Breast epithelium (tissue), 4 donors: ENCODE measurements around the gene ARHGAP25. TPM values are rescaled to one million over a fixed set of nuclear protein-coding genes. Genes with fewer than 3 reads are reported as not detected.

Experiments
- DNase-seq, 2 donors: peaks; one replicate each; pipeline ENCODE4 v3.0.0-alpha.2; 2019; ENCODE audit warnings: low spot score in 2 of 2
- H3K27ac ChIP-seq, 2 donors: fragments of 200-600 bp; sonication (generic) in 1 of 2; one replicate each; pipeline ENCODE4 v1.5.1; 2016 to 2019; ENCODE audit warnings: mild to moderate bottlenecking in 1 of 2
- H3K27me3 ChIP-seq, 2 donors: fragments of 200-600 bp; sonication (generic) in 1 of 2; one replicate each; pipeline versions ENCODE4 v1.5.1 to v1.6.0; 2017 to 2019; ENCODE audit warnings: control low read depth in 1 of 2, mild to moderate bottlenecking in 1 of 2
- H3K36me3 ChIP-seq: fragments of 200-600 bp; one replicate; pipeline ENCODE4 v1.5.1; 2019
- H3K4me1 ChIP-seq, 2 donors: fragments of 200-600 bp; sonication (generic); one replicate each; pipeline ENCODE4 v1.5.1; 2016 to 2019; ENCODE audit warnings: control low read depth in 1 of 2
- H3K4me3 ChIP-seq, 3 donors: fragments of 200-600 bp; sonication (generic); 1 replicate in 2 of 3; 2 replicates in 1 of 3; pipeline ENCODE4 v1.5.1; 2016 to 2019; ENCODE audit warnings: mild to moderate bottlenecking in 3 of 3, moderate library complexity in 2 of 3
- H3K9me3 ChIP-seq, 2 donors: fragments of 200-600 bp; sonication (generic) in 1 of 2; one replicate each; pipeline ENCODE4 v1.5.1; 2016 to 2019; ENCODE audit warnings: control low read depth in 1 of 2
- CTCF ChIP-seq, 3 donors: fragments of 450-650 bp; IDR thresholded peaks; one replicate each; pipeline ENCODE4 v1.5.1; 2016 to 2017; ENCODE audit warnings: antibody characterized with exemption in 3 of 3, mild to moderate bottlenecking in 3 of 3, moderate library complexity in 3 of 3
- POLR2A ChIP-seq: fragments of 450-650 bp; IDR thresholded peaks from one replicate; pipeline ENCODE4 v1.6.1; 2016; ENCODE audit warnings: antibody characterized with exemption, mild to moderate bottlenecking, moderate library complexity
- POLR2AphosphoS5 ChIP-seq, 3 donors: sonication (generic); formaldehyde crosslinking; IDR thresholded peaks; one replicate each; pipeline ENCODE4 v1.6.1; 2017; ENCODE audit warnings: antibody characterized with exemption in 3 of 3
- intact Hi-C: fragments of 100-400 bp; cut with DNase I; formaldehyde crosslinking; loops from one replicate; pipeline ENCODE4 v1.15.1; 2023; ENCODE audit warnings: low total_unique reads
- total RNA-seq, 3 donors: library from RNA; depleted of rRNA; stranded (reverse); fragments of >200 nt; gene quantifications; one replicate each; pipeline ENCODE4 v1.1.0, GENCODE V29; 2016

Gene ARHGAP25
- total RNA-seq, 3 donors from 2014 or later, result 7.8 to 10.8 (median 9.5) TPM

DNA sequence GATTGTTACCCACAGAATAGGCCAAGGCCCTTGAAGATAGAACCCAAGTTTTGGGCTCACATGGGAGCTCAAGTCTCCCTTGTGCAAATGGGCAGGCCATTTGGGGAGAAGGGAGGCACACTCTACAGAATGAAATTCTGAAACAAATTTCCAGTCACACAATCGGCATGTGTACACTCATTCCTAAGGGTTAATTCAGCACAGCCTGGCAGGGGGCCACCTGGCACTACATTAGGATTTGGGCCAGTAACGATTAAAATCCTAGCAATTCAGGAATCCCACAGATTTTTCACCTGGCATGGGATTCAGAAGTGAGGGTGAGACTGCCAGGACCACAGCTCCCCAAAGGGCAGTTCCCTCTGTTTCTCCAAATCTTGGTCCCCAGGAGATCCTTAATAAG, 90.2 kb downstream of the ARHGAP25 start:
- Histone ChIP-seq H3K4me1 (peaks cover 0 to 6% of the 10 kb centered on the region in 2 donors), H3K9me3 (no peaks in the 10 kb centered on the region), H3K4me3 (no peak overlapping the region), H3K36me3 (no peaks in the 10 kb centered on the region), H3K27ac (peak overlapping the region in 1 of 2 donors; percentile 22), H3K27me3 (no peaks in the 10 kb centered on the region)
- intact Hi-C loops, result no loop called here
- TF ChIP-seq POLR2A (no peak), CTCF (IDR thresholded peaks at IDR 0.05) (no peak), POLR2AphosphoS5 (IDR thresholded peaks at IDR 0.05) (no peak)
- DNase-seq, result no peak

DNA sequence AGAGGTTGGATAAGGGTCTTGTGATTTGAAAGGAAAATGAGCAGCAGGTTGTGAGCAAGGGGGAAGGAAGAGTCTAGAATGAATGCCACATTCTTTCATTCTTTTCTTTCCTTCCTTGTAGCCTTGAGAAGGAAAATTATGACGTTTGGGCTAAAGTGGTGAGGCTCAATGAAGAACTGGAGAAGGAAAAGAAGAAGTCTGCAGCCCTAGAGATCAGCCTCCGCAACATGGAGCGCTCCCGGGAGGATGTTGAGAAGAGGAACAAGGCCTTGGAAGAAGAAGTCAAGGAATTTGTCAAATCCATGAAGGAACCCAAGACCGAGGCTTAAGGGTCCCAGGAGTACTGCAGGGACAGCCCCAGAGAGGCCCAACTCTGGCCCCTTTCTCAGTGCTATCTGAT, 91.3 kb downstream of the ARHGAP25 start:
- H3K9me3 ChIP-seq, result no peaks in the 10 kb centered on the region
- H3K27ac ChIP-seq, result no peak overlapping the region
- TF ChIP-seq POLR2A (no peak), POLR2AphosphoS5 (IDR thresholded peaks at IDR 0.05) (no peak), CTCF (IDR thresholded peaks at IDR 0.05) (no peak)
- no peaks in the 10 kb centered on the region for H3K27me3 ChIP-seq
- H3K4me3 ChIP-seq, result no peak overlapping the region
- H3K4me1 ChIP-seq, result peaks cover 0 to 6% of the 10 kb centered on the region in 2 donors
- intact Hi-C loops, result no loop called here
- DNase-seq, result no peak
- H3K36me3 ChIP-seq, result no peaks in the 10 kb centered on the region

- H3K36me3 ChIP-seq, result no peaks in the 10 kb centered on the region
- no peak for DNase-seq
- TF ChIP-seq POLR2AphosphoS5 (IDR thresholded peaks at IDR 0.05), result no peak
- TF ChIP-seq CTCF (IDR thresholded peaks at IDR 0.05), result no peak
- TF ChIP-seq POLR2A, result no peak
- H3K27ac ChIP-seq, result no peak overlapping the region
- no peaks in the 10 kb centered on the region for H3K27me3 ChIP-seq
- peaks cover 0 to 12% of the 10 kb centered on the region in 2 donors for H3K4me1 ChIP-seq
- intact Hi-C loops, result no loop called here
- no peaks in the 10 kb centered on the region for H3K9me3 ChIP-seq
- no peak overlapping the region for H3K4me3 ChIP-seq
Observed at GRCh38 chr2:68827666-68828065, 93.1 kb downstream of the ARHGAP25 start.

GRCh38 chr2:68828887-68829708, 94.5 kb downstream of the ARHGAP25 start:
- H3K4me1 ChIP-seq, result peaks cover 0 to 15% of the 10 kb centered on the region in 2 donors
- peak; percentile 83 to 90 for DNase-seq
- TF ChIP-seq POLR2AphosphoS5 (IDR thresholded peaks at IDR 0.05) (peak; percentile 78 to 93 (median 88)), CTCF (IDR thresholded peaks at IDR 0.05) (peak in 1 of 3 donors; percentile 17), POLR2A (no peak)
- H3K9me3 ChIP-seq, result no peaks in the 10 kb centered on the region
- intact Hi-C loops, result no loop called here
- no peaks in the 10 kb centered on the region for H3K27me3 ChIP-seq
- H3K36me3 ChIP-seq, result no peaks in the 10 kb centered on the region
- H3K4me3 ChIP-seq, result peak overlapping the region in 1 of 3 donors; percentile 21
- peak overlapping the region; percentile 61 to 80 for H3K27ac ChIP-seq

DNA sequence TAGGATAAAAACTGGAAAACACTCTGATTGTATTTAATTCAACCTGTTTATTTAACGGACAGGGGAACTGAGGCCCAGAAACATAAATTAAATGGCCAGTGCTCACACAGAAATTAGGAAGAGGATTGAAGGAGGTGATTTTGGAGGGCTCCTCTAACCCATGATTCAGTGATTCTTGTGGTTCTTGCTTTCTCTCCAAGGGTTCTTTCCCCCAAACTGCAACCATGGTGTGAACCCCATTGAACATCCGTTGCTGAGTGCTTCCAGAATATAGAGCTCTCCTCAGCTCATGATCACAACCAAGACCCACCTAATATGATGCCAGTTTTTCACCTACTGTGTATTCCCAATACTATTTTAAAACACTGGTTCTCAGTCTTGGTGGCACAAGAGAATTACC, 95.1 kb downstream of the ARHGAP25 start:
- H3K27ac ChIP-seq, result peak overlapping the region; percentile 61 to 80
- no peaks in the 10 kb centered on the region for H3K9me3 ChIP-seq
- no peak for TF ChIP-seq CTCF (IDR thresholded peaks at IDR 0.05)
- TF ChIP-seq POLR2A, result no peak
- TF ChIP-seq POLR2AphosphoS5 (IDR thresholded peaks at IDR 0.05), result no peak
- no peaks in the 10 kb centered on the region for H3K27me3 ChIP-seq
- intact Hi-C loops, result no loop called here
- peak overlapping the region in 1 of 3 donors; percentile 21 for H3K4me3 ChIP-seq
- DNase-seq, result no peak
- H3K4me1 ChIP-seq, result peaks cover 0 to 15% of the 10 kb centered on the region in 2 donors
- H3K36me3 ChIP-seq, result no peaks in the 10 kb centered on the region
